ENCODE data around the gene EFCAB5. TPM values are rescaled to one million over a fixed set of nuclear protein-coding genes. Genes with fewer than 3 reads are reported as not detected.
A peak's percentile ranks its signal among the peaks of the same experiment; 100 is the strongest.

EFCAB5 gene
- total RNA-seq, 1 donor from 2014 or later = 1.9 TPM

GRCh38 chr17:29918016-29918415, 23.4 kb upstream of the EFCAB5 start:
- ChIA-PET POLR2A (interaction anchor here (2.5 kb wide), 1 partner anchor 13 kb away, joined by 5 read pairs; the partner anchor contains the start of gene SSH2), CTCF (interaction anchor here (0.6 to 1.3 kb wide), 2 partner anchors 13 to 66 kb away, joined by 3 read pairs; no protein-coding TSS in a partner anchor)
- Mint-ChIP-seq H3K27me3 (no peaks in the 10 kb centered on the region), H3K36me3 (ENCODE audit: low read depth) (peaks cover 14% of the 10 kb centered on the region), H3K4me3 (no peak overlapping the region), H3K4me1 (peaks cover 28% of the 10 kb centered on the region), H3K27ac (no peak overlapping the region), H3K9me3 (no peaks in the 10 kb centered on the region)
- TF ChIP-seq CTCF (IDR thresholded peaks at IDR 0.05) = no peak
- ATAC-seq (ENCODE audit: low read depth) = no peak
- no peak for DNase-seq
- intact Hi-C loops (cut with micrococcal nuclease) = no loop called here

- peak overlapping the region; percentile 21 for H3K27ac Mint-ChIP-seq
- H3K27me3 Mint-ChIP-seq = no peaks in the 10 kb centered on the region
- no peak for DNase-seq
- H3K4me3 Mint-ChIP-seq = no peak overlapping the region
- CTCF ChIA-PET = interaction anchor here (0.8 to 1.3 kb wide), 2 partner anchors 12 kb away, joined by 3 read pairs; no protein-coding TSS in a partner anchor
- intact Hi-C loops (cut with micrococcal nuclease) = no loop called here
- POLR2A ChIA-PET = interaction anchor here (2.5 kb wide), 1 partner anchor 11 kb away, joined by 5 read pairs; the partner anchor contains the start of gene SSH2
- H3K36me3 Mint-ChIP-seq (ENCODE audit: low read depth) = peaks cover 18% of the 10 kb centered on the region
- ATAC-seq (ENCODE audit: low read depth) = no peak
- TF ChIP-seq CTCF (IDR thresholded peaks at IDR 0.05) = no peak
- H3K9me3 Mint-ChIP-seq = no peaks in the 10 kb centered on the region
- H3K4me1 Mint-ChIP-seq = peaks cover 34% of the 10 kb centered on the region
Observed at GRCh38 chr17:29918922-29919856, 22.2 kb upstream of the EFCAB5 start.

GRCh38 chr17:29924786-29925185, 16.6 kb upstream of the EFCAB5 start:
- Mint-ChIP-seq H3K4me1 (peaks cover 45% of the 10 kb centered on the region), H3K4me3 (no peak overlapping the region), H3K36me3 (ENCODE audit: low read depth) (peaks cover 25% of the 10 kb centered on the region), H3K9me3 (no peaks in the 10 kb centered on the region), H3K27ac (no peak overlapping the region), H3K27me3 (no peaks in the 10 kb centered on the region)
- no peak for ATAC-seq (ENCODE audit: low read depth)
- ChIA-PET CTCF (interaction anchor here (1.6 kb wide), 1 partner anchor 116 kb away, joined by 4 read pairs; no protein-coding TSS in a partner anchor), POLR2A (no interaction called here)
- no peak for TF ChIP-seq CTCF (IDR thresholded peaks at IDR 0.05)
- intact Hi-C loops (cut with micrococcal nuclease) = loop anchor here (5.0 kb wide), 2 partner anchors 32 to 357 kb away; partner anchors contain the start of genes ABHD15 and TP53I13
- no peak for DNase-seq

GRCh38 chr17:29927546-29927945, 13.9 kb upstream of the EFCAB5 start:
- ATAC-seq (ENCODE audit: low read depth) (no peak), DNase-seq (no peak)
- ChIA-PET POLR2A (interaction anchor here (0.6 kb wide), 2 partner anchors 77 to 120 kb away, joined by 3 to 5 read pairs; no protein-coding TSS in a partner anchor), CTCF (interaction anchor here (1.3 to 4.8 kb wide), 4 partner anchors 60 to 288 kb away, joined by 4 to 65 read pairs (median 6); no protein-coding TSS in a partner anchor)
- H3K4me1 Mint-ChIP-seq = peaks cover 41% of the 10 kb centered on the region
- no peaks in the 10 kb centered on the region for H3K9me3 Mint-ChIP-seq
- peaks cover 19% of the 10 kb centered on the region for H3K36me3 Mint-ChIP-seq (ENCODE audit: low read depth)
- H3K27ac Mint-ChIP-seq = no peak overlapping the region
- no peaks in the 10 kb centered on the region for H3K27me3 Mint-ChIP-seq
- no peak overlapping the region for H3K4me3 Mint-ChIP-seq
- intact Hi-C loops (cut with micrococcal nuclease) = loop anchor here (5.0 kb wide), 2 partner anchors 35 to 360 kb away; partner anchors contain the start of genes ABHD15 and TP53I13
- no peak for TF ChIP-seq CTCF (IDR thresholded peaks at IDR 0.05)
